Retinal pigment epithelial cell (primary cell): ENCODE results near the gene GALNT15.

Experiments used
- DNase-seq: peaks from one replicate; pipeline ENCODE4 v3.0.0-alpha.2; 2010; ENCODE audit warnings: low read depth
- H3K4me3 ChIP-seq: 2 replicates; pipeline ENCODE4 v1.5.1; 2011; ENCODE audit warnings: mild to moderate bottlenecking, low read length, control low read depth, moderate library complexity
- CTCF ChIP-seq: conservative IDR thresholded peaks from 2 replicates; pipeline ENCODE4 v1.5.1; 2011; ENCODE audit warnings: low read depth, low read length, control low read depth, inconsistent platforms

The GALNT15 gene

GRCh38 chr3:16191591-16191990 is 17.1 kb downstream of the GALNT15 start:
- no peak for DNase-seq
- TF ChIP-seq CTCF = no peak
- no peak overlapping the region for H3K4me3 ChIP-seq

GRCh38 chr3:16192176-16192811 is 17.8 kb downstream of the GALNT15 start:
- DNase-seq = no peak
- TF ChIP-seq CTCF = no peak
- H3K4me3 ChIP-seq = no peak overlapping the region

- no peak overlapping the region for H3K4me3 ChIP-seq
- DNase-seq = no peak
- no peak for TF ChIP-seq CTCF
Measured at GRCh38 chr3:16198427-16198826, 23.9 kb downstream of the GALNT15 start.

GRCh38 chr3:16199769-16200168 is 25.3 kb downstream of the GALNT15 start:
- no peak overlapping the region for H3K4me3 ChIP-seq
- no peak for DNase-seq
- no peak for TF ChIP-seq CTCF

GRCh38 chr3:16200411-16200810 is 25.9 kb downstream of the GALNT15 start:
- no peak for DNase-seq
- TF ChIP-seq CTCF = no peak
- no peak overlapping the region for H3K4me3 ChIP-seq

GRCh38 chr3:16203031-16203430 is 28.6 kb downstream of the GALNT15 start:
- no peak for DNase-seq
- H3K4me3 ChIP-seq = no peak overlapping the region
- no peak for TF ChIP-seq CTCF
